ENCODE results near the gene ARSJ. TPM values are rescaled to one million over a fixed set of nuclear protein-coding genes. Genes with fewer than 3 reads are reported as not detected.

Gene ARSJ
- polyA plus RNA-seq, 3 donors: not detected

DNA sequence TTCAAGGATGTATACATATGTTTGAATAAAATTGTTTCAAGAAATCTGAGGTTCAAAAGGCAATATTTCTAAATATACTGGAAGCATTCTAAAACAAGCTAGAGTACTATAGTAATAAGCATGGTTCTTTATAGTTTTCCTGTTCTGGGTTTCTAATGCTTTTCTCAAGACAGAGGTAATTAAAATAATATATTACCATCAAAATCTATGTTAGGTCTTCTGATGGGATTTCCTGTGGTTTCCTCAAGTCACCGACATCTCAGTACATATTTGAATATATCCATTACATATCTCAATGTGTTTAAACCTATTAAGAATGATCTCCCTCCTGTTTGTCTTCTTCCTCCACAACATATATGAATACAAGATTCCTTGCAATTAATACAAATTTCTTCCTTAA is 25.6 kb downstream of the ARSJ start:
- Histone ChIP-seq H3K27ac (ENCODE audit: low read depth in 1 of 2, low read length in 2 of 2) (no peak overlapping the region), H3K4me2 (replicated peaks; ENCODE audit: extremely low read depth, low read length, poor library complexity, severe bottlenecking) (no peak overlapping the region), H2AFZ (ENCODE audit: insufficient read depth, low read depth, low read length, poor library complexity, severe bottlenecking) (no peak overlapping the region), H3K79me2 (ENCODE audit: insufficient read depth, low read length) (no peaks in the 10 kb centered on the region), H3K27me3 (ENCODE audit: control insufficient read depth in 2 of 2, insufficient read depth in 2 of 2, low read length in 2 of 2) (no peaks in the 10 kb centered on the region), H3K4me3 (replicated peaks in 1 of 3; ENCODE audit: low read depth in 2 of 3, low read length in 3 of 3) (no peak overlapping the region), H3K9me3 (replicated peaks in 1 of 2; ENCODE audit: control insufficient read depth in 1 of 2, insufficient read depth in 1 of 2, low read length in 2 of 2) (no peaks in the 10 kb centered on the region), H3K4me1 (ENCODE audit: control insufficient read depth in 1 of 2, insufficient read depth in 2 of 2, low read length in 2 of 2) (no peaks in the 10 kb centered on the region), H3K36me3 (replicated peaks in 1 of 2; ENCODE audit: control insufficient read depth in 1 of 2, insufficient read depth in 2 of 2, low read length in 2 of 2) (no peaks in the 10 kb centered on the region), H4K20me1 (ENCODE audit: insufficient read depth, low read length) (no peaks in the 10 kb centered on the region), H3K9ac (ENCODE audit: insufficient read depth, low read length, poor library complexity, severe bottlenecking) (no peak overlapping the region)
- Mint-ChIP-seq H3K27me3 (ENCODE audit: low read depth in 3 of 3) (peaks cover 3 to 10% (median 8%) of the 10 kb centered on the region in 3 donors), H3K27ac (no peak overlapping the region), H3K4me1 (no peaks in the 10 kb centered on the region), H3K9me3 (no peaks in the 10 kb centered on the region), H3K36me3 (no peaks in the 10 kb centered on the region), H3K4me3 (no peak overlapping the region)
- TF ChIP-seq, protein P1, sequence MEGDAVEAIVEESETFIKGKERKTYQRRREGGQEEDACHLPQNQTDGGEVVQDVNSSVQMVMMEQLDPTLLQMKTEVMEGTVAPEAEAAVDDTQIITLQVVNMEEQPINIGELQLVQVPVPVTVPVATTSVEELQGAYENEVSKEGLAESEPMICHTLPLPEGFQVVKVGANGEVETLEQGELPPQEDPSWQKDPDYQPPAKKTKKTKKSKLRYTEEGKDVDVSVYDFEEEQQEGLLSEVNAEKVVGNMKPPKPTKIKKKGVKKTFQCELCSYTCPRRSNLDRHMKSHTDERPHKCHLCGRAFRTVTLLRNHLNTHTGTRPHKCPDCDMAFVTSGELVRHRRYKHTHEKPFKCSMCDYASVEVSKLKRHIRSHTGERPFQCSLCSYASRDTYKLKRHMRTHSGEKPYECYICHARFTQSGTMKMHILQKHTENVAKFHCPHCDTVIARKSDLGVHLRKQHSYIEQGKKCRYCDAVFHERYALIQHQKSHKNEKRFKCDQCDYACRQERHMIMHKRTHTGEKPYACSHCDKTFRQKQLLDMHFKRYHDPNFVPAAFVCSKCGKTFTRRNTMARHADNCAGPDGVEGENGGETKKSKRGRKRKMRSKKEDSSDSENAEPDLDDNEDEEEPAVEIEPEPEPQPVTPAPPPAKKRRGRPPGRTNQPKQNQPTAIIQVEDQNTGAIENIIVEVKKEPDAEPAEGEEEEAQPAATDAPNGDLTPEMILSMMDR (IDR thresholded peaks at IDR 0.05): no peak
- no CpG with 5 or more reads among the region's 1 CpG for WGBS (ENCODE audit: insufficient coverage)
- intact Hi-C loops (cut with micrococcal nuclease): no loop called here
- no peak for DNase-seq

DNA sequence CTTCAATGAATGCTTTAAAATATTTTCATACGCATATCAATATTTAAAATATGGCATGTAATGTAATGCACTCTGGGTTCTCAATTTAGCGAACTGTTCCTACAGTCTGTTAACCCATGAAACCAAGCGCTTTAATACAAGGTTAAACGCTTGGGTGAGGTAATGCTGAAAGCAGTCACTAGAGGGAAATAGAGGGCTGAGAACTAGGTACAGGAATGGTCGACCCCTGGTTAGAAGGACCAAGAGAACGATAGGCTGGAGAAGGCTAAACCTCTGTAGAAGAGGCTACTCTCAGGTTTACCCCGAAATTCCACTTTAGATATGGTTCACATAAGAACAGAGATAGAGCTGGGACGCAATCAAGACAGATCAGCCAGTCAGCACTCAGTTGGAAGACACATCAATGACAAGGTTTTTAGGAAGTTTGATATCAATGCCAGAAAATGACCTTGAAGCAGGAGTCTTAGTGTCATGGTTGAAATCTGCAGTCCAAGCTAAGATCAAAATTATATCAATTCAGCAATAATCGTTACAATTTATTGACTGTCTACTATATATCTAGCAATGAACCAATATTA is 26.9 kb downstream of the ARSJ start:
- Histone ChIP-seq H3K4me2 (replicated peaks; ENCODE audit: extremely low read depth, low read length, poor library complexity, severe bottlenecking) (no peak overlapping the region), H3K79me2 (ENCODE audit: insufficient read depth, low read length) (no peaks in the 10 kb centered on the region), H4K20me1 (ENCODE audit: insufficient read depth, low read length) (no peaks in the 10 kb centered on the region), H3K9ac (ENCODE audit: insufficient read depth, low read length, poor library complexity, severe bottlenecking) (no peak overlapping the region), H3K4me3 (replicated peaks in 1 of 3; ENCODE audit: low read depth in 2 of 3, low read length in 3 of 3) (no peak overlapping the region), H3K4me1 (ENCODE audit: control insufficient read depth in 1 of 2, insufficient read depth in 2 of 2, low read length in 2 of 2) (no peaks in the 10 kb centered on the region), H2AFZ (ENCODE audit: insufficient read depth, low read depth, low read length, poor library complexity, severe bottlenecking) (no peak overlapping the region), H3K27me3 (ENCODE audit: control insufficient read depth in 2 of 2, insufficient read depth in 2 of 2, low read length in 2 of 2) (no peaks in the 10 kb centered on the region), H3K9me3 (replicated peaks in 1 of 2; ENCODE audit: control insufficient read depth in 1 of 2, insufficient read depth in 1 of 2, low read length in 2 of 2) (no peaks in the 10 kb centered on the region), H3K36me3 (replicated peaks in 1 of 2; ENCODE audit: control insufficient read depth in 1 of 2, insufficient read depth in 2 of 2, low read length in 2 of 2) (no peaks in the 10 kb centered on the region), H3K27ac (ENCODE audit: low read depth in 1 of 2, low read length in 2 of 2) (no peak overlapping the region)
- H3K4me1 Mint-ChIP-seq: no peaks in the 10 kb centered on the region
- H3K9me3 Mint-ChIP-seq: no peaks in the 10 kb centered on the region
- peak in 1 of 3 donors; percentile 5 for DNase-seq
- H3K27ac Mint-ChIP-seq: no peak overlapping the region
- peaks cover 3 to 8% (median 6%) of the 10 kb centered on the region in 3 donors for H3K27me3 Mint-ChIP-seq (ENCODE audit: low read depth in 3 of 3)
- TF ChIP-seq, protein P1 (IDR thresholded peaks at IDR 0.05): peak; percentile 67
- intact Hi-C loops (cut with micrococcal nuclease): no loop called here
- H3K4me3 Mint-ChIP-seq: peak overlapping the region in 1 of 2 donors; percentile 61
- no peaks in the 10 kb centered on the region for H3K36me3 Mint-ChIP-seq
- 12% methylated on average over 4 of the region's 9 CpGs for WGBS (ENCODE audit: insufficient coverage)

Measured in CD14-positive monocyte (primary cell).